ENCODE measurements around the gene ODAM.
"Not testable (repeated sequence)": the region's sequence is repeated elsewhere in the genome, so short reads cannot be mapped to it uniquely, and the experiment has no call there.

The ODAM gene

GRCh38 chr4:70221818-70222217 is 26.3 kb downstream of the ODAM start:
- not testable (repeated sequence) for DNase-seq (ENCODE audit: low spot score)

- DNase-seq (ENCODE audit: low spot score) = no peak
Measured at GRCh38 chr4:70225824-70226223, 30.3 kb downstream of the ODAM start, which contains the start of gene FDCSP. Gene FDCSP (plus strand): TSS chr4:70226124. CDS start chr4:70231195, 5,071 bp downstream.

GRCh38 chr4:70236125-70236524 is 40.6 kb downstream of the ODAM start:
- DNase-seq (ENCODE audit: low spot score) = no peak

GRCh38 chr4:70239131-70239883 is 43.8 kb downstream of the ODAM start:
- DNase-seq (ENCODE audit: low spot score) = no peak

GRCh38 chr4:70239884-70240591 is 44.5 kb downstream of the ODAM start:
- DNase-seq (ENCODE audit: low spot score) = no peak

- not testable (repeated sequence) for DNase-seq (ENCODE audit: low spot score)
Measured at GRCh38 chr4:70242297-70242696, 46.8 kb downstream of the ODAM start, which contains the start of gene CSN3. Gene CSN3 (plus strand): TSS chr4:70242597. CDS start chr4:70244820, 2,223 bp downstream.

GRCh38 chr4:70243091-70243490 is 47.6 kb downstream of the ODAM start:
- DNase-seq (ENCODE audit: low spot score) = no peak

GRCh38 chr4:70251250-70251944 is 55.9 kb downstream of the ODAM start:
- no peak for DNase-seq (ENCODE audit: low spot score)

GRCh38 chr4:70251945-70252277 is 56.4 kb downstream of the ODAM start:
- DNase-seq (ENCODE audit: low spot score) = no peak
